GM21528 (cell line): ENCODE measurements around the gene EVA1A.

Experiments used
- ATAC-seq: cut with Tn5 transposase; IDR thresholded peaks from one replicate; pipeline ENCODE4 v1.9.1; 2021; ENCODE audit warnings: mild to moderate bottlenecking, moderate library complexity; ENCODE audit not compliant: unreplicated experiment, low FRiP score

The EVA1A gene

GRCh38 chr2:75592030-75592429 lies 31.3 kb upstream of the EVA1A start:
- no peak for ATAC-seq

- no peak for ATAC-seq
Measured at GRCh38 chr2:75589391-75590105, 28.8 kb upstream of the EVA1A start.

- no peak for ATAC-seq
Measured at GRCh38 chr2:75587954-75588587, 27.3 kb upstream of the EVA1A start.

GRCh38 chr2:75586971-75587370 lies 26.2 kb upstream of the EVA1A start:
- no peak for ATAC-seq

GRCh38 chr2:75582840-75583239 lies 22.1 kb upstream of the EVA1A start:
- ATAC-seq: no peak

- no peak for ATAC-seq
Measured at GRCh38 chr2:75580606-75581005, 19.9 kb upstream of the EVA1A start.

- no peak for ATAC-seq
Measured at GRCh38 chr2:75580156-75580555, 19.4 kb upstream of the EVA1A start.

- ATAC-seq: no peak
Measured at GRCh38 chr2:75579186-75579585, 18.4 kb upstream of the EVA1A start.

GRCh38 chr2:75577280-75577679 lies 16.5 kb upstream of the EVA1A start:
- no peak for ATAC-seq

- no peak for ATAC-seq
Measured at GRCh38 chr2:75574106-75574505, 13.4 kb upstream of the EVA1A start.

- no peak for ATAC-seq
Measured at GRCh38 chr2:75573145-75573878, 12.6 kb upstream of the EVA1A start.

GRCh38 chr2:75571730-75572430 lies 11.1 kb upstream of the EVA1A start:
- ATAC-seq: no peak

- no peak for ATAC-seq
Measured at GRCh38 chr2:75570948-75571729, 10.4 kb upstream of the EVA1A start.

GRCh38 chr2:75570024-75570947 lies 9.5 kb upstream of the EVA1A start:
- no peak for ATAC-seq

- ATAC-seq: no peak
Measured at GRCh38 chr2:75569546-75569945, 8.8 kb upstream of the EVA1A start.

- no peak for ATAC-seq
Measured at GRCh38 chr2:75568174-75568573, 7.4 kb upstream of the EVA1A start.

- no peak for ATAC-seq
Measured at GRCh38 chr2:75565472-75566462, 5.0 kb upstream of the EVA1A start.

- ATAC-seq: no peak
Measured at GRCh38 chr2:75564713-75565359, 4.1 kb upstream of the EVA1A start.
